Activated naive CD8-positive, alpha-beta T cell treated with anti-CD3 and anti-CD28 coated beads, Interleukin-2, amount 10 ng/mL, durations not matched to agents 7 days and 5 days (primary cell): Measurements from ENCODE around the gene ZBTB7C. TPM values are rescaled to one million over a fixed set of nuclear protein-coding genes. Genes with fewer than 3 reads are reported as not detected.

ENCODE experiments used
- ATAC-seq: fragments of 150-1000 bp; cut with Tn5 transposase; one replicate; pipeline ENCODE4 v1.10.0; 2021; ENCODE audit warnings: low read depth, moderate library complexity
- POLR2A ChIA-PET: fragments of 350-600 bp; sonication (Branson Sonifier 250); formaldehyde crosslinking; loops from one replicate; lab custom pipeline; 2021; ENCODE audit warnings: antibody characterized with exemption; lab: Charles Lee
- DNase-seq: peaks from one replicate; pipeline ENCODE4 v3.0.0; 2021
- H3K27ac Mint-ChIP-seq: one replicate; pipeline ENCODE4 v1.8.0; 2022; ENCODE audit warnings: mild to moderate bottlenecking, mixed read lengths
- H3K27me3 Mint-ChIP-seq: one replicate; pipeline ENCODE4 v1.8.0; 2022; ENCODE audit warnings: mild to moderate bottlenecking, moderate library complexity, mixed read lengths
- H3K36me3 Mint-ChIP-seq: one replicate; pipeline ENCODE4 v1.8.0; 2021; ENCODE audit warnings: mild to moderate bottlenecking, mixed read lengths
- H3K4me1 Mint-ChIP-seq: one replicate; pipeline ENCODE4 v1.8.0; 2021; ENCODE audit warnings: mixed read lengths
- H3K4me3 Mint-ChIP-seq: one replicate; pipeline ENCODE4 v1.8.0; 2022; ENCODE audit warnings: mild to moderate bottlenecking, moderate library complexity, mixed read lengths
- H3K9me3 Mint-ChIP-seq: one replicate; pipeline ENCODE4 v1.8.0; 2021; ENCODE audit warnings: mixed read lengths
- total RNA-seq, 2 experiments: library from RNA; stranded (reverse); gene quantifications; one replicate each; pipeline ENCODE4 v1.2.3, GENCODE V29; 2021

Gene ZBTB7C
- total RNA-seq, 2 experiments from 2014 or later, result not detected

DNA sequence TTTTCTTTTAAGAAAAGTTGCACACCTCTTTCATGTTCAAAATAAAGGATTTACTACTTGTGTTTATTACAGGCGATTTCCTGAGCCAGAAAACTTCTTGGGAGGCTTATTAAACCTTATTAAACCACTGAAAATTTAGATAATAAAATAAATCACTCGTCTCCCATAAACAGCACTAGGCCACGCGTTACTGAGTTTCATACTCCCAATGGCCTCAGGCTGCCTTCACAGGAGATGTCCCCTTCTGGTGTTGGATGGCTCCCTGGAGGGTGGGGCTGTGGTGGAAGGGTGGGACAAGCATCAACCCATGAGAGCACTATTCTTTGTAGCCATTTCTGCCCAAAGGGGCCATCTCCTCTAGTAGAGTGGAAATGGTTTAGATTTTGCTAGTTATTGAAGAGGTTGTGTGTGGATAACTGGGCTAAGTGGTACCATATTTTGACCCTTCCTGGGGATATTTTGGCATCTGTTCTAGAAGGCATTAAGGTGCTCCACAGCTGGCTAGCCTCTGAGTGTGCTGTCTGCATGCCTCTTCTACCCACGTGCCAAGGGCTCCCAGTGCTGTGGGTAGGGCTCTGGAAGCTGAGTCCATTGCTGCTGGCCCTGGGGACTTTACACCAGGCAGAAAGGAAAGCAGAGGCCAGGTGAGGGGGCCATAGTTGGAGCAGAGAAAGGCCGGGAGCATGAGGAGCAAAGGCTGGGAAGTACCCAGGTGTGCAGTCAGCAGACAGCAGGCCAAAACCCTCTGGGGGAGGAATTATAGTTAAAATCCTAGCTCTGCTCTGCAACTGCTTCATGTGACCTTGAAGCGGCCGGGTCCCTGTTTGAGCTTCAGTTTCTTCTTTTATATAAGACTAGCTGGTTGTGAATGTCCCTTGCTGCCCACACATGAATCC is 357.0 kb downstream of the ZBTB7C start:
- Mint-ChIP-seq H3K9me3 (no peaks in the 10 kb centered on the region), H3K36me3 (no peaks in the 10 kb centered on the region), H3K4me3 (no peak overlapping the region), H3K4me1 (no peaks in the 10 kb centered on the region), H3K27me3 (peaks cover 35% of the 10 kb centered on the region), H3K27ac (no peak overlapping the region)
- no peak for ATAC-seq
- no peak for DNase-seq
- POLR2A ChIA-PET, result no interaction called here

DNA sequence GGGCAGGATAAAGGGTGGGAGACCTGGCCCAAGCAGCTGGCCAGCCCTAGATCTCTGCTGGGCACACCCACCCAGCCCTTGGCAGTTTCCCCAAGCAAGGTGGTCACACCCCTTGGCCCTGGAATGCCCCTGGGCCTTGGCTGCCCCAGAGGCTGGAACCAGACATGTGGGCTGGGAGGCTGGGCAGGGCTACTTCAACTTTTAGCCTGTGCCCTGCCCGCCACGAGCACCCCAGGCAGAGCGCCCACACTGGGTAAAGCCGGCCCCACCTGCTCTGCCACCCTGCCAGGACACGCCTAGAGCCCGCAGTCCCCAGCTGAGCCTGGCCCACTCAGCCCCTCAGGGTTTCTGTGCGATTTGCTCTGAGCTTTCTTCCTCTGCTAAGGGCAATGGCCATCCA is 359.0 kb downstream of the ZBTB7C start:
- H3K9me3 Mint-ChIP-seq, result peaks cover 3% of the 10 kb centered on the region
- peaks cover 18% of the 10 kb centered on the region for H3K27me3 Mint-ChIP-seq
- POLR2A ChIA-PET, result no interaction called here
- H3K27ac Mint-ChIP-seq, result no peak overlapping the region
- no peaks in the 10 kb centered on the region for H3K4me1 Mint-ChIP-seq
- DNase-seq, result no peak
- no peak overlapping the region for H3K4me3 Mint-ChIP-seq
- no peak for ATAC-seq
- H3K36me3 Mint-ChIP-seq, result no peaks in the 10 kb centered on the region

DNA sequence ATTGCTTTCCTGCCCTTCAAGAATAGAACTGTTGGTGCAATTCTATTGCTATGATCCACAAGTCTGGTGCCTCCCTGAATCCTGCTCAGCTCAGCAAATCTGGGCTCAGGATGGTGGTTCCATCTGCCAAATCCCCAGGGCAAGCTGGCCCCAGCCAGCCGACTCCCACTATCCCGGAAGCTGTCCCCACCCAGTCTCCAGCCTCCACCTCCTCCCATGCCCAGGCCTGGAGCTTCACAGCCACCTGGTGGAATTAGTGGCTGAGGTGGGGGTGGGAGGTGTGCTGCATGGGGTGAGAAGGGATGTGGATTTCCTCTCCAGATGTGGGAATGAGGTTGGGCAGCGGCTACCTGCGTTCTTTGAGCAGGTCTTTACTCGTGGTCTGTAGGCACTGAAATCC is 359.4 kb downstream of the ZBTB7C start:
- H3K4me3 Mint-ChIP-seq, result no peak overlapping the region
- H3K4me1 Mint-ChIP-seq, result no peaks in the 10 kb centered on the region
- POLR2A ChIA-PET, result no interaction called here
- peaks cover 14% of the 10 kb centered on the region for H3K27me3 Mint-ChIP-seq
- H3K36me3 Mint-ChIP-seq, result no peaks in the 10 kb centered on the region
- DNase-seq, result no peak
- no peak overlapping the region for H3K27ac Mint-ChIP-seq
- ATAC-seq, result no peak
- peaks cover 3% of the 10 kb centered on the region for H3K9me3 Mint-ChIP-seq

DNA sequence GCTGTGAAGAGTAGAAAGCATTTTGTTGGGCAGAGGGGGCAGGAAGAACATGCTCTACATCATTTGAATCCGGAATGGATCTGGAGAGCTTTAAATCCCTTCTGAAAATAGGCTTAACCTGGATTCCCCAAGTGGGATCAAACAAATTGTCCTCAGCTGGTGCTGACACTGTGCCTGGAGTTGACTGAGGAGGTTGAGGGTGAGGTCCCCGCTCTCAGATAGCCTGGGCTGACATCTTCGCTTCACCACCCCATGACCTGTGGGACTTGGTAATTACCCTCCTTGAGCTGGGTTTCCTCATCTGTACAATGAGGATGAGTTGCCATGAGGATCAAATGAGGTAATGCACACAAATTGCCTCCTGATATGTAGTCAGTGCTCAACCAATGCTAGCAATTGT is 360.9 kb downstream of the ZBTB7C start:
- Mint-ChIP-seq H3K27ac (no peak overlapping the region), H3K4me1 (no peaks in the 10 kb centered on the region), H3K9me3 (peaks cover 3% of the 10 kb centered on the region), H3K4me3 (no peak overlapping the region), H3K36me3 (no peaks in the 10 kb centered on the region), H3K27me3 (peaks cover 7% of the 10 kb centered on the region)
- no peak for DNase-seq
- no peak for ATAC-seq
- POLR2A ChIA-PET, result no interaction called here

DNA sequence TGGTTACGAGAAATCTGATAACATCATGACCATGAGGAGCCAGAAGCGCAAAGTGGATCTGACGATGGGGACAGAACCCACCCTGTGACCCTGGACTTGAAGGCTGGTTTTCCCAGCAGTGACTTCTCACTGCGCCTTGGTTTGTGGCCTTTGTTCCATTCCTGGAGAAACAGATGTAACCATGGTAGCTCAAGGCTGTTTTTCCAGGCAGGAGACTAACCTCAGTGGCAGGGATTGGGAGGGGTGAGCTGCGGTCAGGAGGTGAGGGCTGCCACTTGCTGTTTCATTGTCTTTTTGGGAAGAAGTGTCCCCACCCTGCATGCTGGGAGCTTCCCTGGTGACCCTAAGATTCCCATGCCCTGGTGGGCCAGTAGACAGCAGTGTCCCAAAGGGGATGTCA is 362.3 kb downstream of the ZBTB7C start:
- Mint-ChIP-seq H3K4me1 (no peaks in the 10 kb centered on the region), H3K9me3 (peaks cover 3% of the 10 kb centered on the region), H3K4me3 (no peak overlapping the region), H3K27ac (no peak overlapping the region), H3K36me3 (no peaks in the 10 kb centered on the region), H3K27me3 (peaks cover 2% of the 10 kb centered on the region)
- DNase-seq, result no peak
- ATAC-seq, result no peak
- POLR2A ChIA-PET, result no interaction called here

DNA sequence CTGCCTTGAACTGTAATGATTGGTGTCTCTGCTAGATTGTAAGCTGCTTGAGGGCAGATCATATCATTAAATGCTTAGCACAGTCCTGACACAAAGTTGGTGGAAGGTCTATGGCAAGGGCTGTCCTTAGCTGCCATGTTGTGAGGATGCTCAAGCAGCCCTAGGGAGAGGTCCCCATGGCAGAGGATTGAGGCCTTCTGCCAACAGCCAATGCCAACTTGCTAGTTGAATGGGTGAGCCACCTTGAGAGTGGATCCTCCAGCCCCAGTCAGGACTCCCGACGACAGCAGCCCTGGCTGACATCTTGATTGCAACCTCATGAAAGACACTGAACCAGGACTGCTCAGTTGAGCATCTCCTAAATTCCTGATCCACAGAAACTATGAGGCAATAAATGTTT is 363.4 kb downstream of the ZBTB7C start:
- ATAC-seq, result no peak

DNA sequence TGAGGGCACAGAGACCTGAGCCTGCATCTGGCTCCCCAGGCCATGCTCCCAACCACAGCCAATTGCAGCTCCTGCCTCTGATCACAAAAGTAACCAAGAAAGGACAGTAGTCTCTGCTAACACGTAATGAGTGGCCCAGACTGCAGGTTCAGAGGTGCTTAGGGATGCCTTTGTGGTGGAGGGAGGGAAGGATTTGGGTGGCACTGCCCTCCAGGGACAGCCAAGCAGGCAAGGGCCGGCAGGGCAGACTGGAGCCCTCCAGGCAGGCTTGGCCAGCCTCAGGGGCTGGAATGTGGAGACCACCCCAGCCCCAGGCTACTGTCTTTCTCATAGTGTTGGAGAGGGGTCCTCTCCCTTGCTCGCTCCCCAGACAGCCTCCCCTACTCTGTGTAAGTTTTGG is 364.2 kb downstream of the ZBTB7C start:
- POLR2A ChIA-PET, result no interaction called here
- Mint-ChIP-seq H3K36me3 (no peaks in the 10 kb centered on the region), H3K27me3 (no peaks in the 10 kb centered on the region), H3K4me3 (no peak overlapping the region), H3K4me1 (no peaks in the 10 kb centered on the region), H3K27ac (no peak overlapping the region), H3K9me3 (peaks cover 3% of the 10 kb centered on the region)
- no peak for DNase-seq
- ATAC-seq, result no peak

More for the DNA sequence above, 363.4 kb downstream of the ZBTB7C start:
- no peak for DNase-seq
- Mint-ChIP-seq H3K27ac (no peak overlapping the region), H3K9me3 (peaks cover 3% of the 10 kb centered on the region), H3K36me3 (no peaks in the 10 kb centered on the region), H3K27me3 (no peaks in the 10 kb centered on the region), H3K4me3 (no peak overlapping the region), H3K4me1 (no peaks in the 10 kb centered on the region)
- POLR2A ChIA-PET, result no interaction called here

DNA sequence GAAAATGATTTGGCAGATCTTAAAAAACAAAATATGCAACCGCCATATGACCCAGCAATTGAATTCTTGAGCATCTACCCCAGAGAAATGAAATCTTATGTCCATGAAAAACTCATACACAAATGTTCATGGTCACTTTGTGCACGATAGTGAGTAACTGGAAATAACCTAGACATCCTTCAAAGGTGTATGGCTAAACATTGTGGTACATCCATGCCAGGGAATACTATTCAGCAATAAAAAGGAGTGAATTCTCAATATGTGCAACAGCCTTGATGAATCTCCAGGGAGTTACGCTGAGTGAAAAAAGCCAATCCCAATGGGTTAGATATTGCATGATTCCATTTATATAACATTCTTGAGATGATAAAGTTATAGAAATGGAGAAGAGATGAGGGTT is 366.0 kb downstream of the ZBTB7C start:
- H3K4me1 Mint-ChIP-seq, result no peaks in the 10 kb centered on the region

DNA sequence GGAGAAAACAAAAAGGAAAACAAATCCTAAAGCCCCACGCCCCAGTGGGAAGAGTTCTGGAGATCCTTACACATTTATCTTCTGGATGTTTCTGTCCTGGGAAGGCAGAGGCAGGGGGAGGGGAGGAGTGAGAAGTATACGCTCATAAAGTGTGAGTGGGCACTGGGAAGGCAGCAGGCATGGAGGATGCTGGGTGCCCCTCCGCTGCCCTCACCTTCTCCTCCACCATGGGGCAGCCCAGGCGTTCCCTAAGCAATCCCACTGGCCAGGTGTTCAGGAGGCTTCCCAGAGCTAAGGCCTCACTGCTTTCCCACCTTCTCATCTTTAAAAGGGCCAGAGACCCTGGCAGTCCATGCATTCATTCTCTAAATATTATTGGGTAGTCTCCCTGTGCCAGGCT is 366.8 kb downstream of the ZBTB7C start:
- no peak overlapping the region for H3K4me3 Mint-ChIP-seq
- ATAC-seq (no peak), DNase-seq (no peak)
- H3K4me1 Mint-ChIP-seq, result no peaks in the 10 kb centered on the region
- H3K27ac Mint-ChIP-seq, result no peak overlapping the region
- H3K27me3 Mint-ChIP-seq, result no peaks in the 10 kb centered on the region
- POLR2A ChIA-PET, result no interaction called here
- H3K9me3 Mint-ChIP-seq, result peaks cover 3% of the 10 kb centered on the region
- H3K36me3 Mint-ChIP-seq, result no peaks in the 10 kb centered on the region

More for the DNA sequence above, 366.0 kb downstream of the ZBTB7C start:
- Mint-ChIP-seq H3K27me3 (no peaks in the 10 kb centered on the region), H3K9me3 (peaks cover 3% of the 10 kb centered on the region), H3K36me3 (no peaks in the 10 kb centered on the region), H3K4me3 (no peak overlapping the region), H3K27ac (no peak overlapping the region)
- ATAC-seq (no peak), DNase-seq (no peak)
- POLR2A ChIA-PET, result no interaction called here

DNA sequence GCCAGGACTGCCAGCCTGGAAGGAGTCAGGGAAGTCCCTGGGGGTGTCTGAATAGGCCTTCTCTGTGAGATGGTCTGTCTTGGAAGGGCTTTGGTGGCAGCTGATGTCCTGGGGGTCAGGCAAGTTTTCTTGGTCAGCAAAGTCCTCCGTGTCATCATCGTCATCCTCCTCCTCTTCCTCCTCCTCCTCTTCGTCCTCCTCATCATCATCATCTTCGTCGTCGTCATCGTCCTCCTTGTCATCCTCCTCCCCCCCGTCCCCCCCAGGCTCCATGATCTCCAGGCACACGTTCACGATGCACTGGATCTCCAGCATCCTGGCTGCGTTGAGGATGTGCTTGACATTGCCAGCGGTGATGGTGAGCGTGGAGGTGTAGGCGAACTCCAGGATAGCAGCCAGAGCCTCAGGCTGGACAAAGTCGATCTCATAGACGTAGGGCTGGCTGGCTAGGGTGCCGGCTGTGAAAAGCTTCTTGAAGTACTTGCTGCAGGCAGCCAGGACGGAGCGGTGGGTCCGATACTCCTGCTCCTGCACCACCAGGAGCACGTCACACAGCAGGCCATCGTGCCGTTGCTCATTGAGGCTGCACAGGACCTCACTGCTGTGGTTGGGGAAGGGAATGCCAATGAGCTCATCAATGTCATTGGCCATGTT is 368.6 kb downstream of the ZBTB7C start:
- Mint-ChIP-seq H3K9me3 (peaks cover 2% of the 10 kb centered on the region), H3K27me3 (no peaks in the 10 kb centered on the region), H3K36me3 (no peaks in the 10 kb centered on the region), H3K4me1 (no peaks in the 10 kb centered on the region), H3K27ac (no peak overlapping the region), H3K4me3 (no peak overlapping the region)
- POLR2A ChIA-PET, result no interaction called here
- ATAC-seq (no peak), DNase-seq (no peak)

DNA sequence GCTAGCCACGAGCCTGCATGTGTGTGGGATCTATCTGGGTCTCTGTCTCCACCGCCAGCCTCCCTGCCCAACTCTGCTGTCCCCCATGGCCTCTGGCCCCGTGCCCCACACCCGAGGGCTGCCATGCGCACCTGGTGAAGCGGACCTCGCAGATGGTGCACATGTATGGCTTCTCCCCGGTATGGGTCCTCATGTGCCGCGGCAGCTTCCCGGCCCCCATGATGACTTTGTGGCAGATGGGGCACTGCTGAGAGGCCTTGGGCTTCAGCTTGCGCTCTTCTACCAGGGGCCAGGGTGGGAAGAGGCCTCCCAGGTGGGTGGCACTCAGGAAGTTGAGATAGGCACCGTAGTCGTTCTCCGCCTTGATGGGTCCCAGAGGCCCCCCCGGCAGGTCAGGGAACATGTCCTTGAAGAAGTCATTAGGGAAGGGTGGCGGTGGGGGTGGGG is 369.4 kb downstream of the ZBTB7C start:
- no peak overlapping the region for H3K4me3 Mint-ChIP-seq
- peaks cover under 1% of the 10 kb centered on the region for H3K27me3 Mint-ChIP-seq
- ATAC-seq, result no peak
- no peak overlapping the region for H3K27ac Mint-ChIP-seq
- H3K4me1 Mint-ChIP-seq, result no peaks in the 10 kb centered on the region
- H3K36me3 Mint-ChIP-seq, result no peaks in the 10 kb centered on the region
- no peak for DNase-seq
- H3K9me3 Mint-ChIP-seq, result no peaks in the 10 kb centered on the region
- POLR2A ChIA-PET, result no interaction called here

DNA sequence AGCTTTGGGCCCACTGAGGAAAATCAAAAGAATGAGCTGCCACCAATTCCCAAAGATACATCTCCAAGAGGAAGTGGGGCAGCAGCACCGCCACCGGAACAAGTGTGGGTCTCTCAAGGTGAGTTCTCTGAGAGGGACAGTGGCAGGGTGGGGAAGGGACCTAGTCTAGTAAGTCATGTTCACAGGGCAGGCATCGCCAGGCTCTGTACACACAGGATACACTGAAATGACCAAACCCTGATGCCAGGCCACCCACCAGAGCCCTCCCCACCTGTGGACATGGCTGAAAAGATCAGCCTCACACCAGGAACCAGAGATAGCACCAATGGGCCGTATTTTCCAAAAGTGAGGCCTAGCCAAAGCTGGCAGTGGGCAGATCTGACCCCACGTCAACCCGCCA is 370.5 kb downstream of the ZBTB7C start:
- Mint-ChIP-seq H3K4me3 (no peak overlapping the region), H3K4me1 (no peaks in the 10 kb centered on the region), H3K36me3 (no peaks in the 10 kb centered on the region), H3K27ac (no peak overlapping the region), H3K9me3 (no peaks in the 10 kb centered on the region), H3K27me3 (peaks cover 2% of the 10 kb centered on the region)
- ATAC-seq (no peak), DNase-seq (no peak)
- POLR2A ChIA-PET, result no interaction called here

DNA sequence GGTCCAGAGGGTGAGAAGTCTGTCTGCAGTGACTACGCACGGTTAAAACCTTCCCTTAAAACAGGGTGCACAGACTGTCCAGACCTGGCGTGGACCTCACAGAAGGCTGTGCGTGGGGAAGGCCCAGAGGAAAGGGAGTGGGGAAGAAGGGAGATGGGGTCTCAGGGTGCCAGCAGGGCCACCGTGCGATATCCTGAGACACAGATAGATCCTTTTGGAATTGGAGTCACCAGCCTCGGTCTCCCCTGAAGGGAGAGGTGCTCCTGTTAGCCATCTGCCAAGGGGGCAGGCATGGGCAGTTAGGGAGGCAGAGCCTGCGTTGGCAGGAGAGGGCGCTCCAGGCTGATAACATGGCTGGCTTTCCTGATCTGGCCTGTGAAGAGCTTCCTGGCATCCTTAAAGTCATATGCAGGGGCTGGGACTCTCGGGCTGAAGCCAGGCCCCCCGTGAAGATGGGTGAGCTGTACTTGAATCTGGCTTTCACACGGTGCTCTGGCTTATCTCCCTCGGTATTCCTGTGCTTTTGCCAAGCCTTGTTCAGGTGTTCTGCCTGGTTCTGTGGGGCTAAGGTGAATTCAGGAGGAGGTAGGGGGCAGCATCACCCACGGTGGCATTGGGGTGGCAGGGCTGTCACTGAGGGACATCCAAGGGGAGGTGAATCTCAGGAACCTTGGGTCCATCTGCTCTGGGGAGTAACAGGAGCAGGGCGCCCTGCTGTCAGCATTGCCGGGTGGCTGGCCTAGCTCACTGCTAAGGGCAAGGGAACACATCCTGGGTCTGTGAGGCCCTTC is 371.5 kb downstream of the ZBTB7C start:
- H3K36me3 Mint-ChIP-seq, result no peaks in the 10 kb centered on the region
- no peak for DNase-seq
- no peak for ATAC-seq
- H3K9me3 Mint-ChIP-seq, result no peaks in the 10 kb centered on the region
- no peaks in the 10 kb centered on the region for H3K4me1 Mint-ChIP-seq
- peaks cover 2% of the 10 kb centered on the region for H3K27me3 Mint-ChIP-seq
- POLR2A ChIA-PET, result no interaction called here
- H3K4me3 Mint-ChIP-seq, result no peak overlapping the region
- H3K27ac Mint-ChIP-seq, result no peak overlapping the region
